Measurements from ENCODE around the gene NACC1.
A peak's percentile ranks its signal among the peaks of the same experiment; 100 is the strongest.

- no peak; a peak in 1 of 4 replicates for TF ChIP-seq KLF16 (CRISPR knock-in tag; IDR thresholded peaks at IDR 0.05)
- TF ChIP-seq BRD4 (CRISPR knock-in tag; IDR thresholded peaks at IDR 0.05) = no peak
- no peak for TF ChIP-seq CREB1 (IDR thresholded peaks at IDR 0.05)
- no peak for TF ChIP-seq CREB1 (CRISPR knock-in tag; IDR thresholded peaks at IDR 0.05)
- no peak for TF ChIP-seq CTCF (CRISPR knock-in tag; IDR thresholded peaks at IDR 0.05)
- no peak for TF ChIP-seq CEBPZ (IDR thresholded peaks at IDR 0.05; ENCODE audit: low read length)
- peak in 1 of 2 experiments; percentile 33; a peak in 2 of 4 replicates for TF ChIP-seq EP300 (IDR thresholded peaks at IDR 0.05; ENCODE audit: low read depth in 2 of 2, low read length in 2 of 2)
- TF ChIP-seq EP300 (CRISPR knock-in tag; IDR thresholded peaks at IDR 0.05; ENCODE audit: borderline replicate concordance) = no peak
- TF ChIP-seq SP1 (IDR thresholded peaks at IDR 0.05) = no peak
- no peak for TF ChIP-seq SP1 (CRISPR knock-in tag; IDR thresholded peaks at IDR 0.05)
- no peak for TF ChIP-seq ZNF20 (CRISPR knock-in tag; IDR thresholded peaks at IDR 0.05)
- TF ChIP-seq NFIC (IDR thresholded peaks at IDR 0.05; ENCODE audit: low read length) = no peak; the same call in none of the 2 replicates
- TF ChIP-seq HNF1B (CRISPR knock-in tag; IDR thresholded peaks at IDR 0.05) = no peak
- TF ChIP-seq TAF1 (CRISPR knock-in tag; IDR thresholded peaks at IDR 0.05) = no peak; the same call in 1 of the 2 replicates
Measured at GRCh38 chr19:13155472-13156359, 37.7 kb downstream of the NACC1 start.

Measured in HepG2 (cell line).